Peyer's patch (tissue), 4 donors: ENCODE data around the gene KISS1R.

Source experiments
- POLR2A ChIP-seq, 2 donors: fragments of 450-650 bp; IDR thresholded peaks; one replicate each; pipeline ENCODE4 v1.5.1; 2017; ENCODE audit warnings: antibody characterized with exemption in 2 of 2, mild to moderate bottlenecking in 2 of 2, moderate library complexity in 2 of 2
- TF ChIP-seq, protein P1 (sequence below), 6 experiments: fragments of 450-650 bp in 4 of 6; fragments of 200-600 bp in 2 of 6; sonication (generic) in 1 of 6; IDR thresholded peaks; one replicate each; pipeline ENCODE4 v1.5.1; 2017 to 2019; ENCODE audit warnings: antibody characterized with exemption in 6 of 6, mild to moderate bottlenecking in 3 of 6, moderate library complexity in 1 of 6

DNA sequence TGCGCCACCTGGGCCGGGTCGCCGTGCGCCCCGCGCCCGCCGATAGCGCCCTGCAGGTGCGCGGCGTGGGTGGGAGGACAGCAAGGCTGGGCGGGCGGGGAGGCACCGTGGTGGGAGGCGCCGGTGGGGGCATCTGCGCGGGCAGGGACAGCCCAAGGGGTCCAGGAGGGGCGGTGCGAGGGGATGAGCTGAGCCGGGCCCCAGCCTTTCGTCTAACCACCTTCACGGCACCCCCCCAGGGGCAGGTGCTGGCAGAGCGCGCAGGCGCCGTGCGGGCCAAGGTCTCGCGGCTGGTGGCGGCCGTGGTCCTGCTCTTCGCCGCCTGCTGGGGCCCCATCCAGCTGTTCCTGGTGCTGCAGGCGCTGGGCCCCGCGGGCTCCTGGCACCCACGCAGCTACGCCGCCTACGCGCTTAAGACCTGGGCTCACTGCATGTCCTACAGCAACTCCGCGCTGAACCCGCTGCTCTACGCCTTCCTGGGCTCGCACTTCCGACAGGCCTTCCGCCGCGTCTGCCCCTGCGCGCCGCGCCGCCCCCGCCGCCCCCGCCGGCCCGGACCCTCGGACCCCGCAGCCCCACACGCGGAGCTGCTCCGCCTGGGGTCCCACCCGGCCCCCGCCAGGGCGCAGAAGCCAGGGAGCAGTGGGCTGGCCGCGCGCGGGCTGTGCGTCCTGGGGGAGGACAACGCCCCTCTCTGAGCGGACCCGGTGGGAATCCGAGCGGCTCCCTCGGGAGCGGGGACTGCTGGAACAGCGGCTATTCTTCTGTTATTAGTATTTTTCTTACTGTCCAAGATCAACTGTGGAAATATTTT lies 3.1 kb downstream of the KISS1R start:
- TF ChIP-seq, protein P1, sequence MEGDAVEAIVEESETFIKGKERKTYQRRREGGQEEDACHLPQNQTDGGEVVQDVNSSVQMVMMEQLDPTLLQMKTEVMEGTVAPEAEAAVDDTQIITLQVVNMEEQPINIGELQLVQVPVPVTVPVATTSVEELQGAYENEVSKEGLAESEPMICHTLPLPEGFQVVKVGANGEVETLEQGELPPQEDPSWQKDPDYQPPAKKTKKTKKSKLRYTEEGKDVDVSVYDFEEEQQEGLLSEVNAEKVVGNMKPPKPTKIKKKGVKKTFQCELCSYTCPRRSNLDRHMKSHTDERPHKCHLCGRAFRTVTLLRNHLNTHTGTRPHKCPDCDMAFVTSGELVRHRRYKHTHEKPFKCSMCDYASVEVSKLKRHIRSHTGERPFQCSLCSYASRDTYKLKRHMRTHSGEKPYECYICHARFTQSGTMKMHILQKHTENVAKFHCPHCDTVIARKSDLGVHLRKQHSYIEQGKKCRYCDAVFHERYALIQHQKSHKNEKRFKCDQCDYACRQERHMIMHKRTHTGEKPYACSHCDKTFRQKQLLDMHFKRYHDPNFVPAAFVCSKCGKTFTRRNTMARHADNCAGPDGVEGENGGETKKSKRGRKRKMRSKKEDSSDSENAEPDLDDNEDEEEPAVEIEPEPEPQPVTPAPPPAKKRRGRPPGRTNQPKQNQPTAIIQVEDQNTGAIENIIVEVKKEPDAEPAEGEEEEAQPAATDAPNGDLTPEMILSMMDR (IDR thresholded peaks at IDR 0.05), result peak in 1 of 6 experiments; percentile 5
- TF ChIP-seq POLR2A (IDR thresholded peaks at IDR 0.05), result no peak
